Measurements from ENCODE around the gene KLF9.

Gene KLF9

DNA sequence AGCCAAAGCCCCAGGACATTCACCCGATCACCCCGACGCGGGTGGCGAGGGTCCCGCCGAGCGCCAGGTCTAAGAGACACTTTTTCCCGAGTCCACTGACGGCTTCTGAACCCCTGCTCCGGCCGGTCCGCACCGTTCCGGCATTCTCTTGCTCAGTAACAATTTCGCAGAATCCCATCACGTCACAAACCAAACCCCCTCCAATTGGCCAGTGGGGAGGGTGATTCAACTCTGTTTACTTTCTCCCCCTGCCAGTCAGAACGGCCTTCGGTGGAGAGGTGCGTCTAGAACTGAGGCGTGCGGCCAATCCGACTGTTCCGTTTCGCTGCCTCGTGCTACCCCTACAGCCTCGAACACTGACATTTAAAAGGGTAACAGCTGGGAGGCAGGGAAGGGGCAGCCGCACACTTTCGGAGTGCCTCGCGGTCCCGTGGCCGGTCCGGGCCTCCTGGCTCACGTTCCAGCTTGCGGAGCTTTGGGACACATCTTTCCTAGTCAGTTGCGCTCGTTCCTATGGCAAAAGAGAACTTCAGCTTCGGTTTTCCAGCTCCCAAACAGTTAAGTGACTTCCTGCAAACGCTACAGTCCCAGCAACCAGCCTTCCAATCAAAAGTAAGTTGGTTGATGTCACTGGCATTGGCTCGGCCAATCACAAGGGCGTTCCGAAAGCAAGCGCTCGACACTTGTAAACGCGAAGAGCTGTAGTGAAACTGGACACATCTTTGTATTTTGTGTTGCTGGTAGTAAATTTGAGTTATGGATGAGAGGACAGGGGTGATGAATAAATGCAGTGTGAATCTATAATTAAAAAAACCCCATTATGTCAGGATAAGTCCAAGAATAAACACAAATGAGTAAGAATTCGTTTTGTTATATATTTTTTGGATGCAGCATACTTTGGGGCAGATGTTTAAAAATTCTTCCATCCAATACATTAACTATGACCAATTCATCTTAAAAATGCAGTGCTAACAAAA, at the start of gene KLF9:
TSS of gene KLF9 (minus strand) at position 859 of the 977 bp plus-strand sequence. CDS start 1,294 bp downstream, outside the sequence.
- DNase-seq, result peak; percentile 96

DNA sequence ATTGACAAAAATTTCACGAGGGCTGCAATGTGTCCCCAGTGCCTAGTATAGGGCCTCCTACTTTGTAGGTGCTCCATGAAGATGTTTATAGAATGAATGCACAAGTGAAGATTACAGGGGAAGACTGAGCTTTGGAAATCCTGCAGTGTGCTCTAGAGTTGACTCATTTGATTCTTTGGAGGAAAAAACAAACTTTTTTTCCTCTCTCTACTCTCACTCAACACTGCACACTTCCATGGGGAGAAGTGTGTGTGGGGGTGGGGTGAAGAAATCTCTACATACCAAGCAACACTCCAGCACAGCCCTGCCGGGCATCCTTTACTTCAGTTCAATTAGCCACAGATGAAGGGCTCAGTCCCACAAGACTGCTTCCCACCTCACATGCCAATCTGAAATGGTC, 49.4 kb upstream of the KLF9 start:
- no peak for DNase-seq

GRCh38 chr9:70462300-70462699, 47.8 kb upstream of the KLF9 start:
- DNase-seq, result no peak

DNA sequence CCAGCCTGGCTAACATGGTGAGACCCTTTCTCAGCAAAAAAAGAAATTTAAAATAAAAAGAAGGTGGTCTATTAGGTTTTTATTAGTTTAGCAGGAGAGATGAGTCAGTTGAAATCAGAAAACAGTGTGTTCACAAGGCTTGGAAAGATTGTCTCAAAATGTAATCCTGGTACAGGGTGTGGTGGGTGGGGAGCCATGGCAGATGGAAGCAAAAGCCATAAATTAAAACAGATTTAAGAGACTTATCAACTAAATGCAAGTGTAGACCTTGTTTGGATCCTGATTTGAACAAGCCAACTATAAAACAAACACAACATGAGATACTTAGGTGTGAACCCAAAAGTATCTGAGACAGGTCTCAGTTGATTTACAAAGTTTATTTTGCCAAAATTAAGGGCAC, 42.8 kb upstream of the KLF9 start:
- no peak for DNase-seq

DNA sequence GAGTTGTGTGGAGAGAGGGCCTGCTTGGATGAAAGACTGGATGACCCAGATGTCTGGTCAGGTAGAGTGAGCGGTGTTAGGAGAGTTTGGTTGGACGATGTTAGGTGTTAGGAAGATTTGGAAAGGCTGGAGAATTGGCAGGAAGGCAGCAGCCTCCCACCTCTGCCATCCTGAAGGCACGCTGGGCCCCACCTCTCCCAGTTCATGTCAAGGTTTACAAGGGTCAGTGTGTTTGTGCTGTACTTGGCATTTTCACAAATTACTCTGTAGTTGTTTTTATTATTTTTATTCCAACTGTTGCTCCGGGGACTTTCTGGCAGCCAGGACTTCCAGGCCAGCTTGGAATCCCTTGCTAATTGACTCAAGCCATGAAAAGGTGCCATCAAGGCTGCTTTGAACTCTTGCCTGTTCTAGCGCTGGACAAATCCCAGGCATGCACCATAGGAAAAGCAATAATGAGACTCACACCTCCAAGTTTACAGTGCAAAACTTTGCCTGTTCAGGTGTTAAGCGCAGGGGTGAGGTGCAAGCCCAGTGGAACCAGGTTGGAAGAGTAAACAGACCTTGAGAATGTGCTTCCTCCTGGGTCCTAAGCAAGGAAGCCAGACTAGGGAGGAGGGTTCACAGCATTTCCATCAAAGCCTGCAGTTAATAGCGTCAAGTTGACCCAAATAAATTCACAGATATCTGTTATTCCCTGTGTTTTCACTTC, 41.7 kb upstream of the KLF9 start:
- DNase-seq, result no peak

- no peak for DNase-seq
These were observed 37.9 kb upstream of the KLF9 start for GRCh38 chr9:70452365-70452764.

DNA sequence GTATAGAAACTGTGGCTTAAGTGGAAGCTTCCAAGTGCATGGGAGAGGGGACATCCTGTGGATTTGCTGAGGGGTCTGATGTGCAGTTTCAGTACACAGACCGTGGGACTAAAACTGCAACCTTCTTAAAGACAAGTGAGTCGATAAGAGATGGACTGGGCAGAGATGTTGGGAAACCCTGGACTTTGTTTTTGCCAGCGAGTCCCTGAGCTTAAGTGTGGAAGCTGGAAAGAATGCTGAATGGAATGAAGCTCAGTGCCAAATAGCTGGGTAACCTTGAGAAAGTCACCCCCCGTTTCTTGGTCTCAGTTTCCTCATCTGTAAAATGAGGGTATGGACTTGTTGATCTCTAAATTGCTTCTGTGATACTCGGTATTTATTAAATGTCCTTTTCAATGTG, 37.3 kb upstream of the KLF9 start:
- DNase-seq, result no peak

DNA sequence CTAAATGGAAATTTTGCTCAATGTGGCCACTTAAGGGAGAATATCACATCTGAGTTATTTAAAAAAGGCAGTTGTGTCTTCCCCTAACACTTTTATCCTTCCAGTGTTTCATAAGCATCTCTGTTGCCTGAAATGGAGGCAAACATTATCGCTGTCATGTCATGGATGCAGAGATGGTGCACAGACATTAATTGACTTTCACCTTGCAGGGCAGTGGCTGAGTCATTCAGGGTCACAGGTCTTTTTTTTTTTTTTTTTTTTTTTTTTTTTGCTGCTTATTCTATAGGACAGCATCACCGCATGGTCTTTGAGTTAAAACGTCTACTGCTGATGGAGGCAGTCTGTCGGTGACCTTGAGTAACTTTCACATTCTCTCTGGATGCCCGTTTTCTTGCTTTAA, 36.3 kb upstream of the KLF9 start:
- no peak for DNase-seq

DNA sequence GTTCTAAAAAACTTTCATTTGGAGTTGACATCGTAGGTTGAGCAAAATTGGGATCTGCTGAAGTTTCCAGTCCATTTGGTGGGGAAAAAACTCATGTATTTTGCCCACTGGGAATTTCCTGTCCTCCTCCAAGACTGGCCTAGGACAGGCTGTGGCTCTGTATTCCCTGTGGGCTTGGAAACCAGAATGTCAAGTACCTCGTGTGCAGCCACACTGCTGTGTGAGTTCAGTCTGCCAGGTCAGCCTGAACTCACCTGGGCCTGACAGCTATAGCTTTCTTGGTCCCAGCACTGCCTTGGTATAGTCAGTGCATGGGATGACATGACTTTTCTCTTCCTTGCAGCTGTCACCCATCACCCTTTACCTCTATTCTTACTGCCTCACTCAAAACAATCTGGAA, 35.0 kb upstream of the KLF9 start:
- no peak for DNase-seq

DNA sequence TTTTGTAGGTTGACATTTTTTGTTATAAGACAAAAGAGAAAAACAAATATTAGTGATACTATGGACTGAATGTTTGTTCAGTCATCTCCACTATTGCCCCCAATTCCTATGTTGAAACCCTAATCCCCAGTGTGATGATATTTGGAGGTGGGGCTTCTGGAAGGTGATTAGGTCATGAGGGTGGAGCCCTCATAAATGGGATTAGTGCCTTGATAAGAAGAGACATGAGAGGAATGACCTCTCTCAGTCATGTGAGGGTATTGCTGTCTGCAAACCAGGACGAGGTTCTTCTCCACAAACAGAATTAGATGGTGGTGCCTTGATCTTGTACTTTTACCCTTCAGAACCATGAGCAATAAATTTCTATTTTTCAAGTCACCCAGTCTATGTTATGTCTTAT, 34.5 kb upstream of the KLF9 start:
- no peak for DNase-seq

DNA sequence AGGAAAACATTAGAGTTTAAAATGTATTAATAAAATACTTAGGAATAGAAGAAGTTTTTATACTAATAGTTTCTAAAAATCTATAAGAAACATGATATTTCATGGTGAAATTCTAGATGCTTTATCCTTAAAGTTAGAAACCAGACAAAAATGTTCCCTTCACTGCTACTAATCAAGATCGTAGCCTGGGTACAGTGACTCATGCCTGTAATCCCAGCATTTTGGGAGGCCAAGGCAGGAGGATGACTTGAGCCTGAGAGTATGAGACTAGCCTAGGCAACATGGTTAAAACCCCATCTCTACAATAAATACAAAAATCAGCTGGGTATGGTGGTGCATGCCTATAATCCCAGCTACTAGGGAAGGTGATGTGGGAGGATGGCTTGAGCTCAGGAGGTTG, 30.4 kb upstream of the KLF9 start:
- DNase-seq, result no peak

GRCh38 chr9:70442328-70442848, 27.9 kb upstream of the KLF9 start:
- DNase-seq, result no peak

- no peak for DNase-seq
These were observed 27.2 kb upstream of the KLF9 start for GRCh38 chr9:70441622-70442021.

DNA sequence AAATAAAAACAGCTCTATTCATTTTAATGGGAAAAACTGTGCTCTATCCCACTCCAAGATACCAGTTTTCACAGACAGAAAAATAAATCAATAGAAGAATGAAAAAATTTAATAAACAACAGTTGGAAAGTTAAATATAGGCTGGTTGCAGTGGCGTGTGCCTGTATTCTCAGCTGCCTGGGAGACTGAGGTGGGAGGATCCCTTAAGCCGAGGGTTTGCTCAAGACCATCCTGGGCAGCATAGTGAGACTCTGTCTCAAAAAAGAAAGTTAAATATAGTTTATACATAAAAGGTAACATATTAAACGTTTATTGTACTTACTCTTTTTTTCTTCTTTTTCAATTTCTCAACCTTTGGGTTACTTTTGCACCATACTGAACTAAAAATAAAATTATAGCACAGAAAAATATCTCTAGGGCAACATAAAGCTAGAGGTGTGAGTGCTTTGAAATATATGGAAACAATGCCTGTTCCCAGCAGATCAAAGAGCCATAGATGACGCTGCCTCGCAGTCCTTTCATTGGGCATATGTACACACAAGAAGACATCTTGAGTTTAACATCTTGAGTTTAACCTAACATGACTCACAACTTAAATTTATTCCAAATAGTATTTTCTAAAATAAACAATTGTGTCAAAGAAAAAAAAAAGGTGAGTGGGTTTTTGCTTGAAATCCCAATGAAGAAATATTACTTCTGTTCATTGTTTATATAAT, 25.7 kb upstream of the KLF9 start:
- no peak for DNase-seq

DNA sequence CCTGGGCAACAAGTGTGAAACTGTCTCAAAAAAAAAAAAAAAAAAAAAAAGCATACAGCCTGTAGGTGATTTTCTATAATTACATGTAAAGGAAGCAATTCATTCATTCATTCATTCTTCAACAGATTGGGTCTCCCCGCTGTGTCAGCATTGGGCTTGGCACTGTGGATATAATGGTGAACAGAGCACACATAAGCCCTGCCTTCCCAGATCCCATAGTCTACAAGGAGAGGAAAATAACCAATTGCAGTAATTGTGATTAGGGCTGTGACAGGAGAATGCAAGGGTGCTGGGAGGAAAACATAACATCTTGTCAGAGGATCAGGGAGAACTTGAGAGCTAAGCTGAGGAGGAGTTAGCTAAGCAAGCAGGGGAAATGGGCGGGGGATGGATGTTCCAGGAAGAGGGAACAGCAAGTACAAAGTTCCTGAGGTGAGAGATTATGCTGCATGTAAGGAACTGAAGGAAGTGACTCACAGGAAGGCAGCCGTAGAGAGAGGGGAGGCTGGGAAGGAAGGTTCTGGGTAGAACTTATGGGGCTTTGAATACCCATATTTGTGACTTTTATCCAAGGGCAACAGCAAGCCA, 24.0 kb upstream of the KLF9 start:
- peak; percentile 22 for DNase-seq

DNA sequence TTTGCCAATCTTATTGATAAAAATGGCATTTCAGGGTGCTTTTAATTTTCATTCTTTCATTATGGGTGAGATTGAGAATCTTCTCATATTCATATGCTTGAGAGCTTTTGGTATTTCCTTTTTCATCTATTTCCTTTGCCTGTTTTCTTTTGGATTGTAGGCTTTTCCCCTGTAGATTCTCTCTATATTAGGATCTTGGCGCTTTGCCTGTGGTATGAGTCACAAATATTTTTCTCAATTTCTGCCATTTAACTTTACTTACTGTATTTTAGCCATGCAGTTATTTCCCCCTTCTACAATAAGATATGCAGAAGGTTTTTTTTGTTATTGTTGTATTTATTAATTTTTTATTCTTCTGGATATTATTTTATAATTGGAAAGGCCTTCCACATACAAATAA, 21.5 kb upstream of the KLF9 start:
- DNase-seq, result no peak

GRCh38 chr9:70429899-70430298, 15.4 kb upstream of the KLF9 start:
- no peak for DNase-seq

- no peak for DNase-seq
These were observed 14.3 kb upstream of the KLF9 start for GRCh38 chr9:70428781-70429180.

DNA sequence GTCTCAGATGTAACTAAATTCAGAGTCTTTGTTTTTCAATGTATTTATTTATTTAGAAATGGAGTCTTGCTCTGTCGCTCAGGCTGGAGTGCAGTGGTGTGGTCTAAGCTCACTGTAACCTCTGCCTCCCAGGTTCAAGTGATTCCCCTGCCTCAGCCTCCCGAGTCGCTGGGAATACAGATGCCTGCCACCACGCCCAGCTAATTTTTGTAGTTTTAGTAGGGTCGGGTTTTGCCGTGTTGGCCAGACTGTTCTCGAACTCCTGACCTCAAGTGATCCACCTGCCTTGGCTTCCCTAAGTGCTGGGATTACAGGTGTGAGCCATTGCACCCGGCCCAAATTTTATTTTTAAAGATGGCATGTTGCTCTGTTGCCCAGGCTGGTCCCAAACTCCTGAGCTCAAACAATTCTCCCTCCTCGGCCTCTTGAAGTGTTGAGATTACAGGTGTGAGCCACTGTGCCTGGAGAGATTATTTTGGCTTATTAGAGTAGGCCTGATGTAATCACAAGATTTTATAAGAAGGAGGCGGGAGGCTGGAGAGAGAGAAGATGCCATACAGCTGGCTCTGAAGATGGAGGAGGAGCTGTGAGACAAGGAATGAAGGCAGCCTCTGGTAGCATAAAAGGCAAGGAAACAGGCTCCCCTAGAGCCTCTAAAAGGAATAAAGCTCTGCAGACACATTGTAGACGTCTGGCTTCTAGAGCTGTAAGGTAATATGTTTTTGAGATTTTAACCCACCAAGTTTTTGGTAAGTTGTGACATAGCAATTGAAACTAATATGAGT, 12.9 kb upstream of the KLF9 start:
- no peak for DNase-seq

DNA sequence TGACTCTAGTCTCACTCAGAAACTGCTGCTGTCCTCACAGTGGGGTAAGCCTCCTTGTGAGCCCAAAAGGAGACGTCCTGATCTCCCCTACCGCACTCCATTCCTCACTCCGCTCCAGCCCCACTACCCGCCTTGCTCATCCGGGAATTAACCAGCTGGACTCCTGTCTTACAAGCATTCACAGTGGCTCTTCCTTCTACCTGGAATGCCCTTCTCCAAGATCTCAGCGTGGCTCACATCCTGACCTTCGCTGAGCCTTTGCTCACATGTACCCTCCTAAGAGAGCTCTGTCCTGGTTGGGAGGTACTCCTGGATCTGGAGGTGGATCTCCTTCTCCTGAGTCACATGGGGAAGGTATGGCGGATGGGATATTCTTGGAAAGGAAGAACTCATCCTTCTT, 10.7 kb upstream of the KLF9 start:
- DNase-seq, result no peak

GRCh38 chr9:70422371-70423043, 8.1 kb upstream of the KLF9 start:
- no peak for DNase-seq
